Measurements from ENCODE around the gene ZNF483.
A peak's percentile ranks its signal among the peaks of the same experiment; 100 is the strongest.
"Not testable (repeated sequence)": the region's sequence is repeated elsewhere in the genome, so short reads cannot be mapped to it uniquely, and the experiment has no call there.

Gene ZNF483

DNA sequence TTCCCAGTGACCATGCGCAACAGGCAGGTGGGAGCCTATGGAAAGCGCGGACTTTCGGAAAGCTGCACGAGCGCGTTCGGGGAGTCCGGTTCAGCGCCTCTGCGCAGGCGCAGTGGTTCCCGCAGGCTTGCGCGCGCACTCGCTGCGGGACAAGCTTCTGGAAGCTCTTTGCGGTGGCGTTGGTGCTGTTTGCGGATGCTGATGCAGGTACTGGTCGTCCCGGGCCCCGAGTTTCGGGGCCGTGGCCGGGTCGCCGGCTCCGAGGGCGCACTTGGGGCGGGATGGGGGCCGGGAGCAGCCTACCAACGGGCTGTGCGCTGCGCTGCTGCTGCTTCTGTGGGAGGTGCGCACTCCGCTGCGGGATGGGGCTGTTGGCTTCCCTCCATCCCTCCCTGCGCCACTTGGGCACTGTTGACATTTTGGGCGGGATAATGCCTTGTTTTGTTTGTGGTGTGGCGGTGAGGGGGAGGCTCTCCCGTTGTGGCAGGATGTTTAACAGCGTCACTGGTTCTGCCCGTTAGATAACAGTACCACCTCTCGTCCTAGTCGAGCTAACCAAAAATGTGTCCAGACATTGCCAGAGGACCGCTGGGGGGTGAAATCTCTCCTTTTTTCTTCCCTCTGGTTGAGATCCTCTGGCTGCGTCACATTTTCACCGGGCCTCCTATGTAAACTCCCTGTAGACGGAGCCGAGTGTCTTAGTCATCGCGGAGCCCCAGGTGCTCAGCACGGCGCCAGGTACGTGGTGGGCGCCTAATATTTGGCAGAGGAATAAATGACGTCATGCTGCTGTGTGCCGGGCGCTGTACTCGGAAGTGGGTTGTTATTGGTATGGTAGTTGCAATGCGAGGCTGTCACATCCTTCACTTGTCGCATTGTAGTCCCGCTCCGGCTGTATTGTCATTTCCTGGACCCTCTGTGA, at the start of gene ZNF483:
ZNF483 (plus strand) TSS at position 124 of the 922 bp plus-strand sequence. CDS start 2,217 bp downstream, outside the sequence.
- peak; percentile 94 for DNase-seq

DNA sequence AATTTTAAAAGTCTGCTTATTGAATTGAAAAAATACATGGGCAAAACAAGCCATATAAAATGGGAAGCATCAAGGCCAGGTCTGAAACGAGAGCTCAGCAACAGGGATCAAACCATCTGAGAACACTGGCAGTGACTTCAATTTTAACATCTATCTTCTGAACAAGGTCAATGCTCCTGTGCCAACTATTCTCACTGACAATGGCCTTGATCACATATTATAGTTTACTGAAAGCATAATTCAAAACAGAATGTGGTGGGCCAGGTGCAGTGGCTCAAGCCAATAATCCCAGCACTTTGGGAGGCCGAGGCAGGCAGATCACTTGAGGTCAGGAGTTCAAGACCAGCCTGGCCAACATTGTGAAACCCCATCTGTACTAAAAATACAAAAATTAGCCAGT, 49.8 kb upstream of the ZNF483 start:
- no peak for DNase-seq

DNA sequence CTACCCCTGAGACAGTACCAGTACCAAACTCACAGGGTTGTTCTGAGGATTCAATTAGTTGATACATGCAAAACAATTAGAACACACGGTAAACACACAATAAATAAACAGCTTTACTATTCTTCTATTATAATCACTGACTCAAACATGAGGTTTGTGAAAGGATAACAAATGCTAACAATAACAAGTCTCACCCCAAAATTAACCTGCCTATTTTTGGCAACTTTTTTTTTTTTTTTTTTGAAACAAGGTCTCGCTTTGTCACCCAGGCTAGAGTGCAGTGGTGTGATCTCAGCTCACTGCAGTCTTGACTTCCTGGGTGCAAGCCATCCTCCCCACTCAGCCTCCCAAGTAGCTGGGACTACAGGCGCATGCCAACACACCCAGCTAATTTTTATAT, 47.3 kb upstream of the ZNF483 start:
- DNase-seq, result no peak

DNA sequence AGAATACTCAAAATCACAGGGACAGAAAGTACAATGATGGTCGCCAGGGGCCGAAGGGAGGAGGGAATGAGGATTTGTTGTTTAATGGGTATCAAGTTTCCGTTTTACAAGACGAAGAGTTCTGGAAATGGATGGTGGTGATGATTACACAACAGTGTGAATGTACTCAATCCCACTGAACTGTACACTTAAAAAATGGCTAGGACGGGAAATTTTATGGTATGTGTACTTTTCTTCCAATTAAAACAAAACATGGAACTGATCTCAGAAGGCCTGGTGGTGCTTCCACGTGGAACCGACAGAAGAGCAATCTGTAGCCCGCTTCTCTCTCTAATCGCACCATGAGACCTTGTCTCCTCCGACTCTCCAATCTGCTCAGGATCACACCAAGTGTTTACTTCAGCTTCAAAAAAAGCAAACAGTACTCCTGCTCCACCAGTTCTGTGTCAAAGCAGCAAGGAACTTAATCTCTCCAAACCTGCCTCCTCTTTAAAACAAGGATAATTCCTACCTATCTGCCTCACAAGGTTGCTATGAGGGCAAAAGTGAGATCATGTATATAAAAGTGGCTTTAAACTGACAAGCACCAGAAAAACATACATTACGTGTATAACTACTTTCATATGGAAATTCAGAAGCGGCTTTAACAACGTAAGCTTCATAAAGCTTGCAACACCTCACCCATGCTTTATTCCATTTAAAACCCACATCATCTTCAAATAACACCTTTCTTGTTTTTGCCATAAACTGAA, 42.9 kb upstream of the ZNF483 start:
- DNase-seq, result no peak

DNA sequence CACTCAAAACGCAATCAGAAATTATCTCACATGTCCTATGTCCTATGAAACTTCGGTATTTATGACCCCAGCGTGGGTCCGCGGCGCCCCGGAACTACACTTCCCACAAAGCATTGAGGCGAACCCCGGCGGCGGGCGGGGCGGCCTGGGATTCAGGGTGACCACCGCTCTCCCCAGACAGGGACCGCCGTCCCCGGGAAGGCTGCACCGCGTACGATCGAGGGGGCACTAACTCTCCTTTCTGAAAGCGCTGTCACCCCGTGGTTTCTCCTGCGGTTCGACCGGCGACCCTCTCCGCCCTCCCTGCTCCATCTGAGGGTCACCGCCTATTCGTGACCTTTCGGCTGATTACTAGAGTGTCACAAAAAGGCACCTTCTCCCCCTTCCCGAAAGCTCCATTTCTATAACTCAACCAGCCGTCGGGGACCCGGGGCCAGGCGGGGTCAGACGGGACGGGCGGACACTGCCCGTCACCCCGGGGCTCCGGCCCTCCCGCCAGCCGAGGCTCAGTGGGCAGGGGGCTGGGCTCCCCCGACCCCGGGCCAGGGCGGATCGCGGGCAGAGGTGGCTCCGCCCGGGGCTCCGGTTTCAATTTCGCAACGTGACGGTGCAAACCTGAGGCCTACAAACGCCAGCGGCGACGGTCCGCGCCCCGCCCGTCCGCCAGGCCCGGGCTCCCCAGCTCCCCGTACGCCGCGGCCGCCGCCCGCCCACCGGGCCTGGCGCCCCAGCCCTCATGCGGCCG, 42.1 kb upstream of the ZNF483 start:
- peak; percentile 84 for DNase-seq

DNA sequence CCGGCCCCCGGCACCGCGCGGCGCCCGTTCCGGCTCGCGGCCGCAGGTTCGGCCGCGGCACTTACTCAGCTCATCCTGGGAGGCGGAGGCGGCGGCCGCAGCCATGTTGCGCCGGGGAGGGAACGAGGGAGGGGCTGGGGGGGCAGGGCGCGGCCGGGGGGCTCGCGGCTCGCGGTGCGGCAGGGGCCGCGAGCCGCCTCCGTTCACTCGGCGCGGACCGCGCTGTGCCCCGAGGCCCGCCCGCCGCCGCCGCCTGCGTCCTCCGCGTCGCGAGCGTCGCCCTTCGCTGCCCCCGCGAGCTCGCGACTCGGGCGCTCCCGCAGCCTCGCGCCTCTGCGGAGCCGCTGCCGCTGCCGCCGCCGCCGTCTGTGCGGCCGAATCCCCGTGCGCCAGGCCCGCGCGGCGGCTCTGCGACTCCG, 41.5 kb upstream of the ZNF483 start:
- DNase-seq, result peak; percentile 77

DNA sequence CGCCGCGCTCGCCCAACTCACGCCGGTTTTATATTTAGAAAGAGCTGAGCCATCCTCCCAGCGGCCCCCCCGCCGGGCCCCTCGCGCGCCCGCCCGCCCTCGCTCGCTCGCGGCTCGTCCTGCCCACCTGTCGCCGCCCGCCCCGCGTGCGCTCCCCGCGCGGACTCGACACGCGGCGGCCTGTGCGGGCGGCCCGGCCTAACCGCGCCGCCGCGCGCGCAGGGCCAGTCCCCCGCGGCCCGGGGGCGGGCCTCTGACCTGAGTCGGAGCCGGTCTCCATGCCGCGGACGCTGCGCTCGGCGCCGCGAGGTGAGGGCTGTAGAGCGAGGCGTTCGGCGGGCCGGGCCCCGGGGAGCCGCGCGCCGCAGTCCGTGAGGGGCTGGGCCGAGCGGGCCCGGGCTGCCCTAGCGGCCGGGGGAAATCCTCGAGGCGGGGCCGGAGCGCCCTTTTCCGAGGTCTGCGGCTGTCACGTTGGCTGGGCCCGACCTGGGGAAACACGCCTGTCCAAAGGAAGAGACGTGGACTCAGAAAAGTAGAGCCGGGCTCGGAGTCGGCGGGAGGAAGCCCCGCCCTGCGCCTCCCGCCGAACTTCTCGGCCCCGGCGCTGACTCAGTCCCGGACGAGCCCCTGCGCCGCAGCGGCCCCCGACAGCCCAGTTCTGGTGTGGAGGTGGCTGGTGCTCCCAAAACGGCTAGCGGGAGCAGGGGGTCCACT, 41.0 kb upstream of the ZNF483 start, which contains the start of gene ECPAS:
ECPAS (minus strand) TSS at position 526 of the 714 bp plus-strand sequence. CDS start 11,465 bp downstream, outside the sequence.
- DNase-seq, result peak; percentile 89

DNA sequence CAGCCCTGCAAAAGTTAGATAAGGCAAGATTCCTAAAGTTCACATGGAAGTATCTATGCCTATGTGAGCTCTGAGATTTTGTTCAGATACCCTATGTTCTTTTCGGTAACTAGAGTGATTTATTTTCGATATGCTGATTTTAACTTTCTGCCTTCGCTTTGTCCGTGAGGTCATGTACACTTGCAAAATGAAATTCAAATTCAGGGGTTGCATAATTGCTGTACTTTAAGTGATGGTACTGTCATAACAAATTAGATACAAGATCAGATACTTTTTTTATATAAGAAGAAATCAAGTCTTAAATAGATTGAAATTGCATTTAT, 40.4 kb upstream of the ZNF483 start:
- no peak for DNase-seq

DNA sequence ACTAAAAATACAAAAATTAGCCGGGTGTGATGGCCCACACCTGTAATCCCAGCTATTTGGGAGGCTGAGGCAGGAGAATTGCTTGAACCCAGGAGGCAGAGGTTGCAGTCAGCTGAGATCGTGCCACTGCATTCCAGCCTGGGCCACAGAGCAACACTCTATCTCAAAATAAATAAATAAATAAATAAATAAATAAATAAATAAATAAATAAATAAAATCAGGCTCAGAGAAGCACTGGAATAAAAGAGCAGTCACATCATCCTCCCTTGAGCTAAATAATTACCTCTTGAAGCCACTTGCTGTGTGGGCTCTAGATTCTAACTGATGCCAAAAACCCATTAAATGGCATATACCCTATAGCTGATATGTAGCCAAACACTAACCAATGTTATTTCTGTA, 27.8 kb upstream of the ZNF483 start:
- DNase-seq, result not testable (repeated sequence)

DNA sequence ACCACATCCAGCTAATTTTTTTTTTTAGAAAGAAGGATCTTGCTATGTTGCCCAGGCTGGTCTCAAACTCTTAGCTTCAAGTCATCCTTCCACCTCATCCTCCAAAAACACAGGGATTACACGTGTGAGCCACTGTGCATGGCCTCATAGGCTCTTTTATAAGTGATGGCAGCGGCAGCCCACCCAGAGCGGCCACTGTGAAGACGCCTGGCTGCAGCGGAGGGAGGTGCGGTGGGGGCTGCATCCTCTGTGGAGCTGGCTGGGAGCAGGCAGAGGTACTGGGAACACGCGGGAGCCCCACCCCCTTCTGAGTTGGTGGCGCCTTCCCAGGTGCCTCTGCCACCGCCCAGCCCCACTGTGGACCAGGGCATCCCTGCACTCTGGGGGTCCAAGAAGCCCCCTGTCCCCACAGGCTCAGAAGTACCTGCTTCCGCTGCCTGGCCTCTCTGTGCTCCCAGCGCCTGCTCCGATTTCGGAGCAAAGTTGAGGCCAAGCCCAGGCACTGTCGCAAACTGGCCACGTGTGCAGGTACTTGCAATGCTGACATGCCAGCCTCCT, 23.9 kb upstream of the ZNF483 start:
- no peak for DNase-seq

DNA sequence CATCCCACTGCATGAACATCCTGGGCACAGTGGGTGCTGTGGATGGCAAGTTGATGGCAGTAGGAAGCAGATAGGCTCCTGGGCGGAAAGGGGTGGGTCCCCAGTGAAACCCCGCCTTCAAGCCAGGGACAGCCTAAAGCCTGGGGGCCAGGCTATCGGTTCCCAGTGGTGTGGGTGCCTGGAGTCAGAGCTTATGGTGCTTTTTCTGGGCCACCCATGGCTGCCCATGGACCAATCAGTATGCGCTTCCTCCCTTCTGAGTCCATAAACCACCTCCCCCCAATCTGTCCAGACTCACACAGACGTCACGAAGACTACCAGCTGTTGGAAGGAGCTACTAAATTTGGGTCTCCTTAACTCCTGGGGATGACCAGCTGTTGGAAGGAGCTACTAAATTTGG, 23.3 kb upstream of the ZNF483 start:
- DNase-seq, result no peak

DNA sequence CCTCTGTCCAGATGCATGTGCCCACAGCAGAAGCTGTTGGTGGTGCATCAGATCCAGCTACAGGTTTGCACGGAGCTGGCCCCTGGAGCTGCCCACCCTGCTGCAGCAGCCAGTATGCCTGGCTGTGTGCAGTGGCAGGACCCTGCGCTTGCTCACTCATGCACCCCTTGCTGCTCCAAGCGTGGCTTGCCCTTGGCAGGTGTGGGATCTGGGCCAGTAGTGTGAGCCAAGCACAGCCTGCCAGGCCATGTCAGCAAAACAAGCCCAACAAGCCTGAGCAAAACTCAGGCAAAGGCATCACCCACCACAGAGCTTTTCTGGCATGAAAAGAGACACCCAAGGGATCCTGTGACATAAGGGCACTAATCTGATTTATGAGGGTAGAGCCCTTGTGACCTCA, 22.5 kb upstream of the ZNF483 start:
- no peak for DNase-seq

DNA sequence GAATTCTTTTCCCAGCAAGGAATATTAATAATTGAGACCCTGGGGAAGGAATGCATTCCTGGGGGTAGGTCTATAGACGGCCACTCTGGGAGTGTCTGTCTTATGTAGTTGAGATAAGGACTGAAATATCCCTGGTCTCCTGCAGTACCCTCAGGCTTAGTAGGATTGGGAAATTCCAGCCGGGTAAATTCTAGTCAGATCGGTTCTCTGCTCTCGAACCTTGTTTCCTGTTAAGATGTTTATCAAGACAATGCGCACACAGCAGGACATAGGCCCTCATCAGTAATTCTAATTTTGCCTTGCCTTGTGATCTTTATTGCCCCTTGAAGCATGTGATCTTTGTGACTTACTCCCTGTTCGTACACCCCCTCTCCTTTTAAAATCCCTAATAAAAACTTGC, 13.4 kb upstream of the ZNF483 start:
- DNase-seq, result not testable (repeated sequence)

DNA sequence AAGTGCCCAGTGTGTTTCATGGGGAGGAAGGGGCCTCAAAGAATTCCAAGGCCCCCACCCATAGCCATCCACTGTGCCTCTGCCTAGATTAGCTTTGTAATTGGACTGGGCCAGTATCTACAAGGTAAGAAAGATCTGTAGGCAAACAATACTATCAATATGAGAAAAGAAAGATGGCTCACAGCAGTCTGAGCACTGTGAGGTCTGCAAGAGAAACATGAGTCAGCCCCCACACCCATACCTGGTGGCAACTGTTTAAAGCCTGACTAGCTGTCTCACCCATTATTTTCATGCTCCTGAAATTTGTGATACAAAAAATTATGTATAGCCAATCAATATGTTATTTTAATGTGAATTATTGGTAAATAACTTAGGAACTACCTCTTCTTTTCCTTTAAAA, 10.0 kb upstream of the ZNF483 start:
- no peak for DNase-seq

DNA sequence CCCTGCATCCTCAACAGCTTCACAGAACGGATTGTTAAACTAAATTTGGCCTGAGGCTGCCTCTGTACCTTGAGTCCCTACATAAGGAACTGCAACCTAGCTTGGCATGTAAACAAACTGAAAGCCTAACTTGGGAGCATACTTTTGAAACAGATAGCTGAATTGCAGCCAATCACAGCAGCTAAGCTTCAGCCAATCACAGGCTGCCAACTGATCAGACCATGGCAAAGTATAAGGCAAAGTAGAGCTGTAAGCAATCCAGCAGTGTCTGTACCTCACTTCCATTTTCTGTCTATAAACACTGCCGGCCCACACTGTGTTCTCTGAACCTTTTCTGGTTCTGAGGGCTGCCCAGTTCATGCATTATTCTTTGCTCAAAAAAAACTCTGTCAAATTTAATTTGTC, 8.9 kb upstream of the ZNF483 start:
- DNase-seq, result no peak

DNA sequence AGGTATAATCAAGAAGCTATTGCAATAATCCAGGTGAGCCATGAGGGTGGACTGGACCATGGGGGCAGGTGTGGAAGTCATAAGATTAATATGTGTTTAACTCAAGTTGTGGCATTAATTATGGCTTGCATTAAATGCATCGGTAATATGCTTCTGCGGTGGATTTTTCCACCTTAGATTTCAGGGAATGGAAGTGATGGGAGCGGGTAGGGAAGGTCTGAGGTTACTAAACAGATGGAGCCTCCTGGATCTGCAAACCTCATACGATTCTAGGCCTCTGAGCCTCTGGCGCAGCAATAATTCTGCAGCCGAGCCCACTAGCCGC, 286 bp upstream of the ZNF483 start:
- DNase-seq, result no peak

DNA sequence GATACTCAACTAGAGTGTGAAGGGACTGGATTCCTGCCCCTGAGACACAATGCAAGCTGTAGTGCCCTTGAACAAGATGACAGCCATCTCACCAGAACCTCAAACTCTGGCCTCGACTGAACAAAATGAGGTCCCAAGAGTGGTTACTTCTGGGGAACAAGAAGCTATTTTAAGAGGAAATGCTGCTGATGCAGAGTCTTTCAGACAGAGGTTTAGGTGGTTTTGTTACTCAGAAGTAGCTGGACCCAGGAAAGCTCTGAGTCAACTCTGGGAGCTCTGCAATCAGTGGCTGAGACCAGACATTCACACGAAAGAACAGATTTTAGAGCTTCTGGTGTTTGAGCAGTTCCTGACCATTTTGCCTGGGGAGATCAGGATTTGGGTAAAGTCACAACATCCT, 2.4 kb downstream of the ZNF483 start:
- DNase-seq, result no peak

DNA sequence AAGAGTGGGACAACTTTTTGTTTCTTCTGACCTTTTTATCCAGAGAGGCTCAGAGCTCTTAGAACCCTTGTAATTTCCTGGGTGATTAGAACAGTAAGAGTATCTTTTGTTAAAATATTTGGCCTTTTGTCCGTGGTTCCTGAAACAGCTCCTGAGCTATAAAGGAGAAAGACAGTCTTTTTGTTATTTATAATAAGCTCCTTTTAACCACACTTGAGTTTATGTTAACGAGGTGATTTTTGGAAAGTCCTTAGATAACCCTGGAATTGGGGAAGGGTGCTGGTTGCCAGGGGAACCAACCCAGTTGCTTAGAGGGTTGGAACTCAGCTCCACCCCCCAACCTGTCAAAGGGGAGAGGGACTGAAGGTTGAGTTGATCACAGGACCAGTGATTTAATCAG, 4.8 kb downstream of the ZNF483 start:
- DNase-seq, result no peak

DNA sequence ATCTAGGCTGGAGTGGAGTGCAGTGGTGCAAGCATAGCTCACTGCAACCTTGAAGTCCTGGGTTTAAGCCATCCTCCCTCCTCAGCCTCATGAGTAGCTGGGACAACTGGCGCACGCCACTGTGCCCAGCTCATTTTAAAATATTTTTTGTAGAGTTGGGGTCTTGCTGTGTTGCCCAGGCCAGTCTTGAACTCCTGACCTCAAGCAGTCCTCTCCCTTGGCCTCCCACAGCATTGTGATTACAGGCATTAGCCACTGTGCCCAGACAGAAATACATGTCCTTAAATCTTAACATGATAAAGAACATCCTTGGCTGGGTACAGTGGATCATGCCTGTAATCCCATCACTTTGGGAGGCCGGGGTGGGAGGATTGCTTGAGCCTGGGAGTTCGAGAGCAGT, 6.7 kb downstream of the ZNF483 start:
- DNase-seq, result no peak

DNA sequence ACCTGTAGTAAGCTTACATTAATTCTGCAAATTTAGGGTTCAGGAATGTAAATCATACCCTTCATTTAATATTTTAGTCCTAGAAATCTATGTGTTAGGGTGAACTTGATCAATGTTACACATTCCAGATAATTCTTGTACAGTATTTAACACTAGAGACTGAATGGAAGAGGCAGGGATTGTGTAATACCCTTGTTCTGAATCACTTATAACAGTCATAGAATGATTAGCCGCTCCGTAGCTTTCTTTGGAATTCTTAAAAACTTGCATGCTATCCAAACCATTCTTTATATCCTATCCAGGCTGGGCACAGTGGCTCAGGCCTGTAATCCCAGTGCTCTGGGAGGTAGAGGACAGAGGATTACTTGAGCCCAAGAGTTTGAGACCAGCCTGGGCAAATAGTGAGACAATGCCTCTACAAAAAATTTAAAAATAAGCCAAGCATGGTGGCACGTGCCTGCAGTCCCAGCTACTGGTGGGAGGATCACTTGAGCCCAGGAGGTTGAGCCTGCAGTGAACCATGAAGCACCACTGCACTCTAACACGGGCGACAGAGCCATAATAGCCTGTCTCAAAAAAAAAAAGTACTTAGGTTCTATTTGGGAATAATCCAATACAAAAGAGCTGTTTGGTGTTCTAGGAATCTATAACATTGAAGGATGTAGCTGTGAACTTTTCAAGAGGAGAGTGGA, 8.3 kb downstream of the ZNF483 start:
- DNase-seq, result no peak

DNA sequence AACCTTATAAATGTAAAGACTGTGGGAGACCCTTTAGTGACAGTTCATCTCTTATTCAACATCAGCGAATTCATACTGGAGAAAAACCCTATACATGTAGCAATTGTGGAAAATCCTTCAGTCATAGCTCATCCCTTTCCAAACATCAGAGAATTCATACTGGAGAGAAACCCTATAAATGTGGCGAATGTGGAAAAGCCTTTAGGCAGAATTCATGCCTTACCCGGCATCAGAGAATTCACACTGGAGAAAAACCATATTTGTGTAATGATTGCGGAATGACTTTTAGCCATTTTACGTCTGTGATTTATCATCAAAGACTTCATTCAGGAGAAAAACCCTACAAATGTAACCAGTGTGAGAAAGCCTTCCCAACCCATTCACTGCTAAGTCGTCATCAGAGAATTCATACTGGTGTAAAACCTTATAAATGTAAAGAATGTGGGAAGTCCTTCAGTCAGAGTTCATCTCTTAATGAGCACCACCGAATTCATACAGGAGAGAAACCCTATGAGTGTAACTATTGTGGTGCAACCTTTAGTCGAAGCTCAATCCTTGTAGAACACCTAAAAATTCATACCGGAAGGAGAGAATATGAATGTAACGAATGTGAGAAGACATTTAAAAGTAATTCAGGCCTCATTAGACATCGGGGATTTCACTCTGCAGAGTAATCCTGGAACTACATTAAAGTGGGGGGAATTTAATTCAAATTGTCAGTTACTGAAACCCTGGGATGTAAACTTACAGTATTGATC, 17.7 kb downstream of the ZNF483 start:
- DNase-seq, result no peak
